Stimulated activated CD8-positive, alpha-beta memory T cell treated with anti-CD3 and anti-CD28 coated beads, Interleukin-12 subunit alpha, Interleukin-12 subunit beta, amount 100 ng/mL, for 24 hours (primary cell): Measurements from ENCODE around the gene PTPRM.
"Not testable (repeated sequence)": the region's sequence is repeated elsewhere in the genome, so short reads cannot be mapped to it uniquely, and the experiment has no call there.

ENCODE experiments used
- DNase-seq: peaks from one replicate; pipeline ENCODE4 v3.0.0-alpha.2; 2020; ENCODE audit errors: extremely low read depth

The PTPRM gene

DNA sequence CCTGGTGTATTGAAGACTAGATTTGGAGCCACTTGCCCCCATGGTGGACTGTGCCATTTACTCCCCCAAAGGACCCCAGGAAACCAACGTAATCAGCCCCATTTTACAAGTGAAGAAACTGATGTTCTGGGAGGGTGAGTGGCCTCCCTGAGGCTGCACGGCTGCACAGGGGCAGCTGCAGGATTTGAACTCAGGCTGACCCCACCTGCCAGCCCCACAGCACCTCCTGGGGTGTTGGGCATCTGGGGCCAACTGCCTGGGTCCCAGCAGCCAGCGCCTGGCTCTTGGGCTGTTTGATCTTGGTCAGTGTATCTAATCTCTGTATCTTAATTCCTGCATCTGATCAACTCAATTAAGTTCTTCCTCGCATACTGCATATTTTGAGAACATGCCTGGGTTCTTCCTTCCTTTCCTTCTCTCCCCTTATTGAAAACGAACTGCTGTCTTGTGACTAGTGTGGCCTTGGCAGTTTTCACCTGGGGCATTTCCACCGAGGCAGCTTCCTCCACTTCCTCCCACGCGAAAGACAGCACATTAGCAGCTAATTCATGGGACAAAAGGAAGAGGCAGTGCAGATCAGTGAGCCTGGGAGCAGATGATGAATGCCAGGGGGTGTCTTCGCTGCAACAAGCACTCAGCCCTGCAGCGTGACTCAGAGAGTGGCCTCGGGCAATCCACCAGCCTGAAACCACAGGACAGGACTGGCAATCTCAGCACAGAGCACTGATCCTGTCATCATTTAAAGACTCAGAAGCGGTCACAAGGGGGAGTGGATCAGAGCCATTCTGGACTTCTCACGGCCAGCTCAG lies 858.0 kb downstream of the PTPRM start:
- no peak for DNase-seq

DNA sequence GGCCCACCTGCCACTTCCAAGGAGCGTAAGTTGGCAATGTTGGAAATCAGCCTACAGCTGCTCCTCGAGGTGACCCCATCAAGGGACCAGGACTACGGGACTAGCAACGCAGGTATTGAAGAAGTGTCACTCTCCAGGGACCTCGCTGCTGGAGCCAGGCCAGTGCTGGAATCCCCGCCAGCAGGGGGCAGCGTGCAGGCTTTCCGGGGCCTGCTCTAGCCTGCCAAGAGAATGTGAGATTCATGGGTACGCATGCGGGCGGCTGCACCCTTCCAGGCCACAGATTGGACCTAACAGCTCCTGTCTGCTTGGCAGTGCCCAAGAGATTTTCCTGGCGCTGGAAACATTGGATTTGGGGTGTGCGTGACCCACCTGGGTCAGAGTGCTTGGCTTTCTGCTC lies 859.3 kb downstream of the PTPRM start:
- DNase-seq: no peak

DNA sequence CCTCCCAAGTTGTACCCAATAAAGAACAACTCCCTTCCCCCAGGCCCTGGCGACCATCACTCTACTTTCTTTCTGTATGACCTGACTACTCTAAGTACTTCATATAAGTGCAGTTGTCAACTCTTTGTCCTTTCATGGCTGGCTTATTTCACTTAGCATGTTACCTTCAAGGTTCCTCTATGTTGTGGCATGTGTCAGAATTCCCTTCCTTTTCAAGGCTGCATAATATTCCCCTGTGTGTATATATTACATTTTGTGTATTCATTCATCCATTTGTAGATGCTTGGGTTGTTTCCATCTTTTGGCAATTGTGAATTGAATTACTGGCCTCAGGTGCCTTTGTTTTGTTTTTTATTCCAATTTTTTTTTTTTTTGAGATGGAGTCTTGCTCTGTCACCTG lies 860.2 kb downstream of the PTPRM start:
- DNase-seq: no peak

DNA sequence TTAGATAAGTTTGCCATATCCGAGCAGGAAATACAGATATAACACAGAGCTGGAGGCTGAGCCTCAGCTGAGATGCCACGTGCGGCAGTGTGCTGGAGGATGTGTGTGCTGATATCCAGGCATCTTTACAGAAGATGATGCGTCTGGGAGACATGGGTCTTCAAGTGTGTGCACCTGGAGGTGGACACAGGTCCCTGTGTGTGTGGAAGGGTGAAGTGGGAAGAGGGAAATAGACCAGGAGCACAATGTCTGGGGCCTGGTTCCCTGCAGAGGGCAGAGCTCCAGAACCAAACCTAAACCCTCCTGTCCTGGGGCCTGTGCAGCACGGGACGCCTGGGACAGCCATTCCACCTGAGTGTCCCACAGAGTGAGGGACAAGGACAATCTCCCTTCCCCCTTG lies 861.8 kb downstream of the PTPRM start:
- DNase-seq: no peak

DNA sequence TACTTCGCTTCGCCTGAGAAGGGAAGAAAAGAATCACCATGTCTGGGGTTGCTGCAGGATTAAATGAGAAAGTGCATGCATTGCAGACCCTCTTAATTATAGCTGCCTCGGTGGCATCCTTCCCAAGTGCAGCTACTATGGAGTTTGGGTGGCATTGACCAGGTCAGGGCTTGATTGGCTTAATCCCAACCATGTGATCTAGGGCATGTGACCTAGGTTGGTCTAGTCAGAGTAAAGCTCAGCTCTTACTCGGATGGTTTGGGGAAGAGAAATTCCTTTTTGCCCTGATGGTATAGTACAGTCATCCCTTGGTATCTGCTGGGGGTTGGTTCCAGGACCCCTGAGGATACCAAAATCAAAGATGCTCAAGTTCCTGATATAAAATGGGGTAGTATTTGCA lies 863.9 kb downstream of the PTPRM start:
- DNase-seq: no peak

DNA sequence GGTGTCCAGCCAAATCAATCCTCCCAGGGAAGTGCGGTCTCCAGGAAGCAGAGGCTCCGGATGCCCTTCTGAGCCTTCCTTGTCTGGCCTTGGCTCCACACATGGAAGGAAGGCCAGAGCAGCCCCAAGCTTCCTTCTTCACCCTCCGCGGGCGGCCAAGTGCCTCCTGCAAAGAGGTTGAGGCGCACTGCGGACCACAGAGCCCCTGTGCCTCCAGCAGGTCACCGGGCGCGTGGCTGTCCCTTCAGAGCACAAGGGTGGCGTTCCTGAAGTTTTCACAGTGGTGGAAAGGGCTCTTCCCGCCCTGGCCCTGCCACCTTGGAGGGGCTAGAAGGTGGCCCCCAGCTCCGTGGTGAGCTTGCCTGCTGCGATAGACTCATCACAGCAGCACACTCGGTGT lies 866.2 kb downstream of the PTPRM start:
- no peak for DNase-seq

DNA sequence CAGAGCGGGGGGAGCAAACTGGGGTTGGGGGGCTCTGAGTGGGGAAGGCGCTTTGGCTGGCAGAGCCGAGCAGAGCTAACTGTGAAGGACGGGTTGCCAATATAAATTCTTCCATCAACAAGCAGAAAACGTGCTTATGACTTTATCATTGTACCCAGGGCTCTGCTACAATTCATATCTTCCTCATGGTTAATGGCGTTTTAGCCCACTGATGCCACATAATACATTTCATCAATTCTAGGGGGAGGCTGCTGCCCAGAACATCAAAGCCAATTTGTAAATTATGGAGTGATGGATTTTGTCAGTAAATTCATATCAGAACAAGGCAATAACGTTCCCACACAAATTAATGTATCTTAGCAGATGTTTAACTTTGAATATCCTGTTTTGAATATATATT lies 866.7 kb downstream of the PTPRM start:
- DNase-seq: no peak

DNA sequence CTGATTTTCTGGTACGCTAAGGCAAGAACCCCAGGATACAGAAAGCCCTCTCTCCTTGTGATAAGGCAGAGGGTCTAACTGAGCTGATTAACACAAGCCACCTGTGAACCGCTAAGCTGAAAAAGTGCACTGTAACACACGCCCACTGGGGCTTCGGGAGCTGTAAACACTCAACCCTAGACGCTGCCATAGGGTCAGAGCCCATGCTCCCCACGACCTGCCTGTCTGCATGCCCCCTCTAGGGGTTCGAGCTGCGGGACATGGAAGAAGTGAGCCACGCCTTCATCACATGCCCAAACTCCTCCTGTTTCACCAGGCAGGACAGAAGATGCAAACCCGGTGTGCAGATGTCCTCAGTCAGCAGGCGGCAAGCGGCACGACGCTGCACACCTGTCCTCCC lies 868.3 kb downstream of the PTPRM start:
- no peak for DNase-seq

DNA sequence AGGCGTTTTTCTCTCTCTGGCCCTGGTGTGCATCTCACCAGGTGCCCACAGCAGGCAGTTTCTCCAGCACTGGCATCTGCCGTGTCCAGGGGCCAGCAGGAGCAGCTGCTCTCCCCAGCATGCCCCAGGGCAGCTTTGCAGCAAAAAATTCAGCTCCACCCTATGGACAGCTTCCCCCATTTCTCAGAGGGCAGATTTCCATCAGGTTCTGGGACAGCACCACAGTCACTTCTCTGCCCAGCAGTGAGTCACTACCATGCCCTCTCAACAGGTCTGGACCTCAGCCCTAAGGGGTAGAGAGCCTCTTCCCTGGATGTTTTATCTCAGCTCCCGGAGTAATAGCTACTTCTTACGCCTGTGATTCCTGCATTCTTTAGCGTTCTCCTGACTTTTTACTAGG lies 871.9 kb downstream of the PTPRM start:
- no peak for DNase-seq

DNA sequence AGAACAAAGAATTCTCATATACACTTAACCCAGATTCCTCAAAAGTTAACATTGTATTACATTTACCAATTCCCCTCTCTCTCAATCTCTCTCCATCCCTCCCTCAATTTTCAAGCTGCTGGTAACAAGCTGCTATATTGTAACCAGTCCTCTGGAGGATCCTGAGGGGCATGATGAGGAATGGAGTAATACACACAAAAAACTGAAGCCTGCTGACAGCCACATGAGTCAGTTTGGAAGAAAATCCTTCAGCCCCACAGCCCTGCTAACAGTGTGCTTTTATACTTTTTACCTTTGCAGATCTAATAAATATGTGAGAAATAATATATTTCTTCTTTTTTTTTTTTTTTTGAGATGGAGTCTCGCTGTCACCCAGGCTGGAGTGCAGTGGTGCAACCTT lies 876.4 kb downstream of the PTPRM start:
- DNase-seq: no peak

DNA sequence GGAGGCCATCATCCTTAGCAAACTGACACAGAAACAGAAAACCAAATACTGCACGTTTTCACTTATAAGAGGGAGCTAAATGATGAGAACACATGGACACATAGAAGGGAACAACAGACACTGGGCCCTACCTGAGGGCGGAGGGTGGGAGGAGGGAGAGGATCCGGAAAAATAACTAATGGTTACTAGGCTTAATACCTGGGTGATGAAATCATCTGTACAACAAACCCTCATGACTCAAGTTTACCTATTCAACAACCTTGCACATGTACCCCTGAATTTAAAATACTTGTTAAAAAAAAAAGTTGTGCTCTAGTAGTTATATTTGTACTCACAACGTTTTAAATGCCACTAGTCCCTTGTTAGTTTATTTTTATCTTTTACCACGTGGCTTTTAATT lies 879.8 kb downstream of the PTPRM start:
- not testable (repeated sequence) for DNase-seq

DNA sequence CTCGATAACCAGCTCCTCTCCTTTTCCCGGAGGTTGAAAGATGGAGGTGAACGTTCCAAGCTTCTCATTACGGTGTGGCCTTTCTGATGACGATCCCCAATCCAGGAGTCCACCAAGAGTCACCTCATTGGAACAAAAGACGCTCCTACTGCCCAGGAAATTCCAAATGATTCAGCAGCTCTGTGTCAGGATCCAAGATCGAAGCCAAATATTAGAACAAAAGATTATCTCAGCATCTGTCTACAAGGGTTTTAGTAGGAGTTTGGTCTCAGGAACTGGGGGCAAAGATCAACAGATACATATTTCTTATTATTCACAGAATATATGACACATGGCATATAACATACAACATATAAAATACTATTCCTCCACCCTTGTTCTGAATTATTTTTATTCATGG lies 881.0 kb downstream of the PTPRM start:
- DNase-seq: no peak

DNA sequence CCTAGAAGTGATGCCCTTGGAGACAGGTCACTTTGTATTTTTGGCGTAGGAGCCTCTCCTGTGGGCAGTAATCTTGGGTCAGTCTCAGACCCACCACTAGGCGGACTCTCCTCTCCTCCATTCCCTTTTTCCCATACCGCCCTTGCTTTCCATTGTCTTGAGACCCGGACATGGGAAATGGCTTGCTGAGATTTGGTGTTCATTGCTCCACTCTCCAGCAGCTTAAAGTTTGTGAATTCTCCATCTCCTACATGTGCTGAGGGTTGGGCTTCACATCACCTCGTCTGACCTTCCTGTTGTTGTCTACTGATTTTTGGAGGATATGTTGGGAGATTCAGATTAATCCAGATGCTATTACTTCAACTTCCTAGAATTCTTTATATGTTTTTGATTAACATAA lies 882.9 kb downstream of the PTPRM start:
- DNase-seq: no peak

DNA sequence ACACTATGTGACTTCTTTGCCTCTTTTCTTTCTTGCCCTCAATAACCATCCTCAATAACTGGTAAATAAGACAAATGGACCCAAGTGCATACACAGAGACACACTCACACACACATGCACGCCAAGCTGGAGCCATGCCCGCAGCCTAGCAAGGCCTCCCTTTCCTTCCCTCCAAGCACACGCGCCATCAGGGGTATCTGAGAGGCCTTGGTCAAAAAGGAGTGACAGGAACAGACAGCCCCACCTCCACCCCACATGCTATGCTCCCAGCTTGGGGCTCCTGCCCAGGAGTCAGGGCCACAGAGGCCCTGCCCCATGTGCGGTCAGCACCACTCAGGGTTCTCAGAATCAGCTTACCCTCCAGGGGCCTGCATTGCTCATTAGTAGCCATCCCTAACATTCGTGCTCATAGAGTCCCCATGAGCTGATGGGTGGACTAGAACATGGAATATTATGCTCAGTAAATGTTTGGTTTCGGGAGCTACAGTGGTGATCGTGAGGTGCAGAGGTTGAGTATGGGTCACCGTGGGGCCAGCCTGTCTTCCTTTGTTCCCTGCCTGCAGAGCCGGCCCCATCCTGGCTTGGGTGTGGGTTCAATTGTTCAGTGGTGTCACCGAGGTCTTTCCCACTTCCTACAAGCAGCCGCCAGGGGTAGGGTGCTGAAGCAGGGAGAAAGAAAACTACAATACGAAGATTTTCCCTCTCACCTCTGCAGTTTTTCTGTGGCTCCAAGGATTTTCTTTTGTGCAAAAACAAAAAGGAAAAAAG lies 884.0 kb downstream of the PTPRM start:
- DNase-seq: no peak

DNA sequence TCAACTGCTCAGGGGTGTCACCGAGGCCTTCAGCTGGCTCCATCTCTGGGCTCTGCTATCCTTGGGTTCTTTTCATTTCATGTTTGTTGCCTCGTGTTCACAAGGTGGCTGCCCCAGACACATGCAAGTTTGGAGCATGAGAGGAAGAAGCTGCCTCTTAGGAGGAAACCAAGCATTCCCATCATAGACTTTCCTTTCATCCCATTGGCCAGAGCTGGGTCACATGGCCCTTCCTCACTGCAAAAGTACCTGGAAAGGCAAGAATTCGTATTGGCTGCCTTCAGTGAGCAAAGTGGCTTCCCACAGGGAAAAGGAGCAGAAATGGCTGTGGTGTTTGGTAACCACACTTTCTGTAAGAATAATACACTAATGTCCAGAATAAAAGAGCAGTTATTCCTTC lies 886.4 kb downstream of the PTPRM start:
- DNase-seq: no peak

DNA sequence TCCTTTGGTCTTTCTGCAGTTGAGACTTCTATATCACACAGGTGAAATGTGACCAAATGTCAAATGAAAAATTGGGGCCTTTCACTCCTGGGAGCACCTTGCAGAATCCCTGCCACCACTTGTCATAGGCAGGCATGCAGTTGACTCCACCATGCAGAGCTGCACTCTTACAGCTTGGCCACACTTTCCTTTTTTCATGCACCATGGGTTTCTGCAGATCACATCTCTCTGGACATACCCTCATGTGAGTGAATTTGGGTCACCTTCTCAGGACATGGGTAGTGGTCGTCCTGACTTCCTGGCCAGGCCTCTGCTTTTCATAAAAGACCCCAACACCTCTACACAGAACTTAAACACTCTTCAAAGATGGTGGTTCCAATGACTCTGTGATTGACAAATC lies 887.0 kb downstream of the PTPRM start:
- no peak for DNase-seq

DNA sequence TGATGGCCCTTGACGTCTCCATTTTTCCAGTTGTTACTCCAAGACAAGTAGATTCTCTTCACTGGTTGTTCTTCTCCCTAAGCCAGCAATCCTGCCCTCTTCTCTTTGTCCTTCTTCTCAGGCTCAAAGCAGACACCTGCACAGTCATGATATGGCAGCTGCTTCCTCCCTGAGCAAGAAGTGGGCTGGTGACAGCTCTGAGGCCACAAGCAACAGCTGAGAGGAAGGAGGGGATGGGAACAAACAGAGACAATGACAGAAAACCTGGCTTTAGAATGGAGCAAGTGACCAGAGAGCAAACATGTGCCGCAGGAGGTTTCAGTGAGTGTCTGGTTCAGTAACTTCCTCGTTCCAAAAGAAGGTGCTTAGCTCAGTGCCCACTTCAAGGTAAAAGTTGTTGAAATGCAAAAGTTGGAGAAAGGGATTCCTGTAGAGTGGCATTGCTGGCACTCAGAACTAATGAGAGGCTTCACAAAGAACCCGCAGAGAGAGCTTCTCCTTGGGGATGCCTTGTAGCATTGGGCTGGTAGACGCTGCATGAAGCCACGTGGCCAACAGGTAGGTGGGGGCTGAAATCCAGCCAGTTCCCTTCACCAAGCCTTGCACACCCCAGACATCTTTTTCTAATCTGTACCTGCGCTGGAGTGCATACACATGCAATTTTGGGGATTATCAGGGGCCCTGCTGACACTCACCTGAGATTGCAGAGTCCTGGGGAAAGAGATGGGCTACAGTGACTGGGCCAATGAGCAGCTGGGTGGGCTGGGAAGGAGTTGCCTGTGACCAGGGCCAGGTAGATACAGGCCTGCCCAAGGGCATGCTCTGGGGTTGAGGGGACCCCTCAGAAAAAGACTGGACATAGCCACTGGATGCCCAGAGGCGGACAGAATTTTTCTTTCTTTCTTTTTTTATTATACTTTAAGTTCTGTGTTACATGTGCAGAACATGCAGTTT lies 888.8 kb downstream of the PTPRM start:
- DNase-seq: no peak
